Naive B cell (primary cell): ENCODE measurements around the gene ACP7. TPM values are rescaled to one million over a fixed set of nuclear protein-coding genes. Genes with fewer than 3 reads are reported as not detected.
"Not testable (repeated sequence)": the region's sequence is repeated elsewhere in the genome, so short reads cannot be mapped to it uniquely, and the experiment has no call there.

Experiments used
- ATAC-seq, 2 donors: fragments of 150-1000 bp; cut with Tn5 transposase; 2 replicates each; pipeline ENCODE4 v1.10.0; 2021; ENCODE audit warnings: low read depth in 2 of 2, mild to moderate bottlenecking in 2 of 2, moderate library complexity in 2 of 2
- DNase-seq: peaks from one replicate; pipeline ENCODE4 v3.0.0; 2022
- H3K27ac Mint-ChIP-seq, 6 donors: one replicate each; pipeline ENCODE4 v1.8.0; 2020 to 2022; ENCODE audit warnings: mild to moderate bottlenecking in 6 of 6, mixed read lengths in 6 of 6, moderate library complexity in 5 of 6, inconsistent platforms in 2 of 6
- H3K27me3 Mint-ChIP-seq, 3 donors: one replicate each; pipeline ENCODE4 v1.8.0; 2021 to 2022; ENCODE audit warnings: mixed read lengths in 3 of 3, mild to moderate bottlenecking in 1 of 3
- H3K36me3 Mint-ChIP-seq, 2 donors: one replicate each; pipeline ENCODE4 v1.8.0; 2020 to 2022; ENCODE audit warnings: mixed read lengths in 2 of 2, inconsistent platforms in 1 of 2, mild to moderate bottlenecking in 1 of 2
- H3K4me1 Mint-ChIP-seq, 3 donors: one replicate each; pipeline ENCODE4 v1.8.0; 2020 to 2022; ENCODE audit warnings: mixed read lengths in 3 of 3, inconsistent platforms in 1 of 3, mild to moderate bottlenecking in 1 of 3, moderate library complexity in 1 of 3
- H3K4me3 Mint-ChIP-seq, 8 donors: one replicate each; pipeline ENCODE4 v1.8.0; 2020 to 2022; ENCODE audit warnings: mild to moderate bottlenecking in 8 of 8, mixed read lengths in 8 of 8, moderate library complexity in 8 of 8, inconsistent platforms in 2 of 8
- H3K9me3 Mint-ChIP-seq, 7 donors: one replicate each; pipeline ENCODE4 v1.8.0; 2020 to 2022; ENCODE audit warnings: mixed read lengths in 7 of 7, mild to moderate bottlenecking in 5 of 7, inconsistent platforms in 2 of 7, moderate library complexity in 1 of 7
- polyA plus RNA-seq, 6 donors: library from polyadenylated mRNA; unstranded; fragments of 300-500 nt; fragmentation: Illumina TruSeq; gene quantifications; one replicate each; pipeline ENCODE4 v1.2.3, GENCODE V29; 2021; ENCODE audit warnings: low read depth in 6 of 6

The ACP7 gene
- polyA plus RNA-seq, 6 donors from 2014 or later, result not detected

- ATAC-seq, result no peak
- peak overlapping the region in 1 of 6 donors; percentile 44 for H3K27ac Mint-ChIP-seq
- no peak overlapping the region for H3K4me3 Mint-ChIP-seq
These were observed 24.9 kb upstream of the ACP7 start for GRCh38 chr19:39059302-39059701.

DNA sequence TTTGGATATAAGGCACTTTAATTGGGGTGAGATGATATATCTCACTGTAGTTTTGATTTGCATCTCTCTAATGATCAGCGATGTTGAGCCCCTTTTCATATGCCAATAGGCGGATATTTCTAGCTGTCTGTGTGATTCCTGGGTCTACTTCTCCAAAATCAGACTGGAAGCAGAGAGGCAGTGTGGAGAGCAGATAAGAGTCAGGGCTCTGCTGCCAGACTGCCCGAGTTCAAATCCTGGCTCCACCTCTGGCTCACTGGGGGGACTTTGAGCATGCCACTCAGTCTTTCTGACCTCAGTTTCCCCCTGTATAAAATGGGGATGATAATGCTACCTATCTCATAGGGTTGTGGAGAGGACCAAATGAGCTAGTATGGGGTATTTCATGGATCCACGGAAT is 24.0 kb upstream of the ACP7 start:
- Mint-ChIP-seq H3K27me3 (peaks cover 6 to 12% (median 8%) of the 10 kb centered on the region in 3 donors), H3K4me3 (no peak overlapping the region), H3K36me3 (no peaks in the 10 kb centered on the region), H3K4me1 (no peaks in the 10 kb centered on the region), H3K27ac (no peak overlapping the region), H3K9me3 (peaks cover 0 to 7% (median 3%) of the 10 kb centered on the region in 7 donors)
- DNase-seq, result no peak
- ATAC-seq, result no peak

More at GRCh38 chr19:39059302-39059701, 24.9 kb upstream of the ACP7 start:
- Mint-ChIP-seq H3K27me3 (peaks cover 8 to 17% (median 10%) of the 10 kb centered on the region in 3 donors), H3K36me3 (no peaks in the 10 kb centered on the region), H3K4me1 (no peaks in the 10 kb centered on the region), H3K9me3 (peaks cover 0 to 7% (median 5%) of the 10 kb centered on the region in 7 donors)
- DNase-seq, result no peak

GRCh38 chr19:39064405-39064804 is 19.8 kb upstream of the ACP7 start:
- Mint-ChIP-seq H3K27ac (no peak overlapping the region), H3K9me3 (peaks cover 0 to 5% (median 3%) of the 10 kb centered on the region in 7 donors), H3K36me3 (peaks cover 0 to 8% of the 10 kb centered on the region in 2 donors), H3K27me3 (peaks cover 0 to 20% (median 18%) of the 10 kb centered on the region in 3 donors), H3K4me1 (no peaks in the 10 kb centered on the region), H3K4me3 (no peak overlapping the region)
- DNase-seq (no peak), ATAC-seq (no peak)

DNA sequence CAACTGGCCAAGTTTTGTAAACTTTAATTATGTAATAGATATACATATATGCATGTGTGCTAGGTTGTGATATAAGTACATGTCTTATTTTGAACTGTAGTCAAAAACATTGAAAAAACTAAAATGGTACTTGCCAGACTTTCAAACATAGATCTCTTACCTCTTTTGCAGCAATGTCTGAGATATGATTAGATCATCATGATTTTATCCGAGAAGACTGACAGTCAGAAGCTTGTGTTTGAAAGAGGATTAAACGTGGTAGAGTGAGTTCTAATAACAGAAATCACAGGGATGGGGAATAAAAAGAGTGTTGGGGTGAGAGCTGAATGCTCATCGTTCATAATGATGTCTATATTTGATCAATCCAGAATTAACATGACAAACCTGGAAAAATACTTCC is 18.2 kb upstream of the ACP7 start:
- no peak overlapping the region for H3K4me3 Mint-ChIP-seq
- no peak for ATAC-seq
- H3K27ac Mint-ChIP-seq, result peak overlapping the region in 1 of 6 donors; percentile 56
- H3K27me3 Mint-ChIP-seq, result peaks cover 0 to 24% (median 20%) of the 10 kb centered on the region in 3 donors
- peaks cover 0 to 5% (median 3%) of the 10 kb centered on the region in 7 donors for H3K9me3 Mint-ChIP-seq
- no peaks in the 10 kb centered on the region for H3K4me1 Mint-ChIP-seq
- no peak for DNase-seq
- H3K36me3 Mint-ChIP-seq, result peaks cover 0 to 8% of the 10 kb centered on the region in 2 donors

GRCh38 chr19:39067104-39067503 is 17.1 kb upstream of the ACP7 start:
- no peak overlapping the region for H3K27ac Mint-ChIP-seq
- DNase-seq, result no peak
- H3K4me3 Mint-ChIP-seq, result no peak overlapping the region
- no peaks in the 10 kb centered on the region for H3K4me1 Mint-ChIP-seq
- peaks cover 0 to 8% of the 10 kb centered on the region in 2 donors for H3K36me3 Mint-ChIP-seq
- no peak for ATAC-seq
- H3K9me3 Mint-ChIP-seq, result peaks cover 0 to 5% (median 2%) of the 10 kb centered on the region in 7 donors
- peaks cover 0 to 19% (median 13%) of the 10 kb centered on the region in 3 donors for H3K27me3 Mint-ChIP-seq

GRCh38 chr19:39068259-39068658 is 15.9 kb upstream of the ACP7 start:
- DNase-seq, H3K4me1 Mint-ChIP-seq, H3K27ac Mint-ChIP-seq, H3K9me3 Mint-ChIP-seq, ATAC-seq, H3K36me3 Mint-ChIP-seq: not testable (repeated sequence)
- peaks cover 0 to 19% (median 13%) of the 10 kb centered on the region in 3 donors for H3K27me3 Mint-ChIP-seq
- peak overlapping the region in 1 of 8 donors; percentile 75 for H3K4me3 Mint-ChIP-seq

- H3K4me3 Mint-ChIP-seq, result no peak overlapping the region
These were observed 13.3 kb upstream of the ACP7 start for GRCh38 chr19:39070888-39071287.

DNA sequence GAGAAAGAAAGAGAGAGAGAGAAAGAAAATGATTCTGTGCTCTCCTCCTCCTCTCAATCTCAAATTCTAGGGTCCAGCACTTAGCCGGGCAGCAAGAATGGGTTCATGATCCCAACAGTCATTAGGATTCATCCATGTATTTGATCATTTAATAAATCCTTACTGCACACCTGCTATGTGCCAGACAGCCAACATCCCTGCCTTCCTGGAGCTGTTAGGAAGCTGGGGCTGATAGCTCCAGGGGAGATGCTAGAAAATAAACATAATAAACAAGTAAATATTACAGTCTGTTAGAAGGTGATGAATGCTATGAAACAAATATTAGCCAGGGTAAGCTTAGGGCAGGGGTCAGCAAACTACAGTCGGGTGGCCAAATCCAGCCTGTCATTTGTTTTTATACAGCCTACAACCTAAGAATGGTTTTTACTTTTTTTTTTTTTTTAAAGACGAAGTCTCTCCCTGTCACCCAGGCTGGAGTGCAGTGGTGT is 9.9 kb upstream of the ACP7 start:
- Mint-ChIP-seq H3K27ac (no peak overlapping the region), H3K9me3 (no peaks in the 10 kb centered on the region), H3K27me3 (peaks cover 9 to 37% (median 29%) of the 10 kb centered on the region in 3 donors), H3K36me3 (peaks cover 0 to 10% of the 10 kb centered on the region in 2 donors), H3K4me3 (no peak overlapping the region), H3K4me1 (peaks cover 4 to 6% (median 6%) of the 10 kb centered on the region in 3 donors)
- no peak for DNase-seq
- ATAC-seq, result no peak

More at GRCh38 chr19:39070888-39071287, 13.3 kb upstream of the ACP7 start:
- Mint-ChIP-seq H3K4me1 (peaks cover 4 to 6% (median 6%) of the 10 kb centered on the region in 3 donors), H3K27me3 (peaks cover 0 to 26% (median 17%) of the 10 kb centered on the region in 3 donors), H3K27ac (no peak overlapping the region), H3K9me3 (peaks cover 0 to 5% (median 2%) of the 10 kb centered on the region in 7 donors), H3K36me3 (peaks cover 0 to 8% of the 10 kb centered on the region in 2 donors)
- ATAC-seq (no peak), DNase-seq (no peak)

- H3K27me3 Mint-ChIP-seq, result peaks cover 9 to 37% (median 22%) of the 10 kb centered on the region in 3 donors
- H3K36me3 Mint-ChIP-seq, result peaks cover 0 to 8% of the 10 kb centered on the region in 2 donors
- H3K4me3 Mint-ChIP-seq, result no peak overlapping the region
- no peak for ATAC-seq
- H3K9me3 Mint-ChIP-seq, result no peaks in the 10 kb centered on the region
- peaks cover 4 to 6% (median 6%) of the 10 kb centered on the region in 3 donors for H3K4me1 Mint-ChIP-seq
- H3K27ac Mint-ChIP-seq, result no peak overlapping the region
- DNase-seq, result no peak
These were observed 9.2 kb upstream of the ACP7 start for GRCh38 chr19:39074942-39075341.

DNA sequence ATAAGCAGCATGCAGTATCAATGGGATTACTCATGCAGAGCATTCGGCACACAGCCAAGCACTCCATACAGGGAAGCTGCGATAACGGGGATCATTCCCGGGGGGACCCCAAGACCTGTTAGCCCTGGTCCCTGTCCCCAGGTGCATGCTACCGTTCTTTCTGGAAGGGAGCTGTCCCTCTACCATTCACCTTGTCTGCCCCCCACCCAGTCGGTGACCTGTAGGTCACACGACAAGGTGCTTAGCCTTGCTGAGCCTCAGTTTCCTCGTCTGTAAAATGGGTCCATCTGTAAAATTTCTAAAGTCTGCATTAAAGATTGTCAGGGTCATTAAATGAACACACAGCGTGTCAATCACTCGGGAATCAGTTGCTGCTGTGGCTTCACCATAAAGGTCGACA is 6.8 kb upstream of the ACP7 start:
- H3K36me3 Mint-ChIP-seq, result peaks cover 0 to 8% of the 10 kb centered on the region in 2 donors
- H3K4me3 Mint-ChIP-seq, result no peak overlapping the region
- peaks cover 4 to 6% (median 6%) of the 10 kb centered on the region in 3 donors for H3K4me1 Mint-ChIP-seq
- H3K27me3 Mint-ChIP-seq, result peaks cover 17 to 42% (median 30%) of the 10 kb centered on the region in 3 donors
- DNase-seq, result no peak
- no peak overlapping the region for H3K27ac Mint-ChIP-seq
- H3K9me3 Mint-ChIP-seq, result no peaks in the 10 kb centered on the region
- ATAC-seq, result no peak

DNA sequence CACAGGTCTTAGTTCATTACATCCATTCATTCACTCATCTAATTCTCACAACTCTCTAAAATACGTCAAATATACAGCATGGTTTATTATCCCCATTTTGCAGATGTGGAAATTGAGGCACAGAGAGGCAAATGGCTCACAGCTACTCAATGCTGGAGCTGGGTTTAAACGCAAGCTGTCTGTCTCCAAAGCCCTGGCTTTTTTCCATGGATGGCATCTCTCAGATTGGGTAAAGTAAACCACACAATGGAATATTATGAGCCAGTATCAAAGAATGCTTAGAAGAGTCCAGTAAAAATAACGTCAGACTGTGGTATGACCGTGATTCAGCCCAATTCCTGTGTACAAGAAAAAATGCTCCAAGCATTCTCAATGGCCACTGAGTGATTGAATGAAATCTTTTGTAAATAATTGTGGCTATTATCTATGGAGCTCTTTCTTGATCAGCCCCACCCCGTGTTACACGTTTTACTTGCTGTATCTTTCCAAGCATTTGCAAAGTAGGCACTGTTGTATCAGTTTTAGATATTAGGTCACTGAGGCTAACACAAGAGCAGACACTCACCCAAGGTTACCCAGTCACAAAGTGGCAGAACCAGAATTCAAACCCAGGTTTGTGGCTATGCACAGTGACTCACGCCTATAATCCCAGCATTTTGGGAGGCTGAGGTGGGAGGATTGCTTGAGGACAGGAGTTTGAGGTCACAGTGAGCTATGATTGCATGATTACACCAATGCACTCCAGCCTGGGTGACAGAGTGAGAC is 5.5 kb upstream of the ACP7 start:
- no peak for DNase-seq
- Mint-ChIP-seq H3K27me3 (peaks cover 30 to 53% (median 42%) of the 10 kb centered on the region in 3 donors), H3K4me1 (peaks cover 10 to 16% (median 14%) of the 10 kb centered on the region in 3 donors), H3K36me3 (peaks cover 0 to 8% of the 10 kb centered on the region in 2 donors), H3K27ac (no peak overlapping the region), H3K9me3 (no peaks in the 10 kb centered on the region), H3K4me3 (no peak overlapping the region)
- ATAC-seq, result no peak

DNA sequence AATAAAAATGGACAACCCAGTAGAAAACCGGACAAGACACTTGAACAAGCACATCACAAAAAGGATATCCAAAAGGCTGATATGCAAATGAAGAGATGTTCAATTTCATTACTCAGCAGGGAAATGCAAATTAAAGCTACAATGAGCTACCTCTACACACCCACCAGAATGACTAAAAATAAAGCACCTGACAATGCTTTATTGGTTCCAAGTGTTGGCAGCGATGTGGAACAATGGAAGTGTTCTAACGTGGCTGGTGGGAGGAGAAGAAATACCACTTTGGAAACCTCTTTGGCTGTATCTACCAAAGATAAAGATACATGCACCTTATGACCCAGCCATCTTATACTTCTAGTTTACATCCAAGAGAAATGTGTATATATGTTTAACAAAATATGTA is 3.7 kb upstream of the ACP7 start:
- ATAC-seq, result no peak
- H3K4me1 Mint-ChIP-seq, result peaks cover 15 to 19% (median 16%) of the 10 kb centered on the region in 3 donors
- H3K4me3 Mint-ChIP-seq, result no peak overlapping the region
- H3K9me3 Mint-ChIP-seq, result no peaks in the 10 kb centered on the region
- peaks cover 41 to 68% (median 61%) of the 10 kb centered on the region in 3 donors for H3K27me3 Mint-ChIP-seq
- H3K36me3 Mint-ChIP-seq, result peaks cover 0 to 12% of the 10 kb centered on the region in 2 donors
- no peak for DNase-seq
- no peak overlapping the region for H3K27ac Mint-ChIP-seq

GRCh38 chr19:39082167-39082566 is 2.0 kb upstream of the ACP7 start:
- Mint-ChIP-seq H3K27ac (no peak overlapping the region), H3K9me3 (no peaks in the 10 kb centered on the region), H3K4me1 (peaks cover 15 to 19% (median 16%) of the 10 kb centered on the region in 3 donors), H3K36me3 (peaks cover 4 to 9% of the 10 kb centered on the region in 2 donors), H3K4me3 (no peak overlapping the region), H3K27me3 (peaks cover 41 to 59% (median 52%) of the 10 kb centered on the region in 3 donors)
- DNase-seq (no peak), ATAC-seq (no peak)
